Ovary (tissue), 3 donors: ENCODE results near the gene SMCO4.

ENCODE experiments used
- EP300 ChIP-seq: sonication (generic); formaldehyde crosslinking; IDR thresholded peaks from one replicate; pipeline ENCODE4 v1.6.1; 2017; ENCODE audit warnings: antibody characterized with exemption
- POLR2A ChIP-seq: fragments of 450-650 bp; IDR thresholded peaks from one replicate; pipeline ENCODE4 v1.6.1; 2017; ENCODE audit warnings: antibody characterized with exemption, mild to moderate bottlenecking, moderate library complexity
- TF ChIP-seq, protein P1 (sequence below), 3 donors: fragments of 450-650 bp in 2 of 3; fragments of 200-600 bp in 1 of 3; IDR thresholded peaks; one replicate each; pipeline versions ENCODE4 v1.5.1 to v1.8.0; 2016 to 2022; ENCODE audit warnings: antibody characterized with exemption in 3 of 3, mild to moderate bottlenecking in 1 of 3
- donor health status: DM: no; HTN: no; CAD: no.

DNA sequence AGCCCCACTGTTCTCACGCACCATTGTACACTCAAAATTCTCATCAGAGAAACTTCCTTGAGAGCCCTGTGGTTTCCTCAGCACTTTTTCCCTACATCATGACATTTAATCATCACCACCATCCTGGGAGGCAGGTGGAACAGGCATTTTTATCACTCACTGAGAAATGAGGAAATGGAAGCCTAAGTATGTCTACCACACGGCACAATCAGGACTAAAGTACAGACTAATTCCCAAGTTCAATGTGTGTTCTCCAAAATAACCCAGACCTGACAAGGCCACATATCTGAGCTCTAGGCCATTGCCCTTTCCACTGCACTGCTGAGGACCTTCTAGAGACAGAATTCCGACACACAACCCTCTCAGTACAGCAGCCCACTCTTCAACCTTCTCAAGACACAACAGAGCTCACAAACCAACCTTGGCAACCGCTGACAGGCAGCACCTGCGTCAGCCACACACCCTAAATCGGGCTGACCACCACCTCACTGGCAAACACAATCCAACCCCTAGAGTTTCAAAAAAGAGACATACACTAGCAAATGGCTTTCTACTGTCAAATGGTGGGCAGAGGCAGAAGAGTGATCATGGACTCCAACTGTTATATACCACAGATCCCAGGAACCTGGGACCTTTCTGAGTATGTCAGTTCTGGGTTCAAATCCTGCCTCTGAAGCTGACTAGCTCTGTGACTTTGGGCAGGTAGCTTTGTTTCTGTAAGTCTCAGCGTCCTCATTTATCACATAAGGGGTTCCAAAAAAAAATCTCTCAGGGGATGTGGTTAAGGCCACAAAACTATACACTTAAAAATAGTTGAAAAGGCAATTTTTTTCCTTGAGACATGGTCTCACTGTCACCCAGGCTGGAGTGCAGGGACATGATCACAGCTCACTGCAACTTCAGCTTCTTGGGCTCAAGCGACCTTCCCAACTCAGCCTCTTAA is 16.3 kb downstream of the SMCO4 start:
- TF ChIP-seq POLR2A (no peak), EP300 (no peak)
- TF ChIP-seq, protein P1, sequence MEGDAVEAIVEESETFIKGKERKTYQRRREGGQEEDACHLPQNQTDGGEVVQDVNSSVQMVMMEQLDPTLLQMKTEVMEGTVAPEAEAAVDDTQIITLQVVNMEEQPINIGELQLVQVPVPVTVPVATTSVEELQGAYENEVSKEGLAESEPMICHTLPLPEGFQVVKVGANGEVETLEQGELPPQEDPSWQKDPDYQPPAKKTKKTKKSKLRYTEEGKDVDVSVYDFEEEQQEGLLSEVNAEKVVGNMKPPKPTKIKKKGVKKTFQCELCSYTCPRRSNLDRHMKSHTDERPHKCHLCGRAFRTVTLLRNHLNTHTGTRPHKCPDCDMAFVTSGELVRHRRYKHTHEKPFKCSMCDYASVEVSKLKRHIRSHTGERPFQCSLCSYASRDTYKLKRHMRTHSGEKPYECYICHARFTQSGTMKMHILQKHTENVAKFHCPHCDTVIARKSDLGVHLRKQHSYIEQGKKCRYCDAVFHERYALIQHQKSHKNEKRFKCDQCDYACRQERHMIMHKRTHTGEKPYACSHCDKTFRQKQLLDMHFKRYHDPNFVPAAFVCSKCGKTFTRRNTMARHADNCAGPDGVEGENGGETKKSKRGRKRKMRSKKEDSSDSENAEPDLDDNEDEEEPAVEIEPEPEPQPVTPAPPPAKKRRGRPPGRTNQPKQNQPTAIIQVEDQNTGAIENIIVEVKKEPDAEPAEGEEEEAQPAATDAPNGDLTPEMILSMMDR (IDR thresholded peaks at IDR 0.05) = no peak
